ENCODE results near the gene CLEC17A. TPM values are rescaled to one million over a fixed set of nuclear protein-coding genes. Genes with fewer than 3 reads are reported as not detected.

Gene CLEC17A
- total and polyA plus RNA-seq, 2 donors (not counting 1 experiment from before 2014, with no cell fraction given), result 121 to 163 TPM

DNA sequence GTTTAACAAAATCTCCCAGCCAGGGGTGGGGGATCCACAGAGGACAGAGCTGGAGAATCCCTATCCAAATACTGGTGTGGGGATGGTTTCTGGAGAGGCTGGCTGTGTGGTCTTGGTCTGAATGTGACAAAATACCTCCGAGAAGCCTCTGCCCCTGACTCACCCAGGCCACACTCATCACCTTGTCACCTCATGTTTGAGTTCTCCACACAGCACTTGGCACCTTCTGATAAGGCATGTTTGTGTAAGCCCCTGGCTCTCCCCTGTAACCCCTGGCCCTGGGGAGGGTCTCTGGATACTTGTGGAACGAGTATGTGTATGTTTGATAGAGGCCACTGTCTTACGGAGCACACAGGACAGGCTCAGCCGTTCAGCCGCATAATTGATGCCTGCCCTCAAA, 38.8 kb upstream of the CLEC17A start:
- Histone ChIP-seq H3K36me3 (replicated peaks in 1 of 2; ENCODE audit: control extremely low read depth in 1 of 2, control insufficient read depth in 1 of 2, extremely low read depth in 1 of 2, insufficient read depth in 2 of 2, low read length in 1 of 2) (peaks cover 0 to 9% of the 10 kb centered on the region in 2 experiments), H3K9me3 (ENCODE audit: control extremely low read depth in 1 of 3, control insufficient read depth in 2 of 3, insufficient read depth in 1 of 3, low read length in 2 of 3) (no peaks in the 10 kb centered on the region), H3K79me2 (ENCODE audit: control insufficient read depth, insufficient read depth, low read length) (peaks cover 78% of the 10 kb centered on the region), H3K4me1 (ENCODE audit: control insufficient read depth in 2 of 2, insufficient read depth in 2 of 2, low read length in 2 of 2) (peaks cover 0 to 5% of the 10 kb centered on the region in 2 donors), H3K9ac (ENCODE audit: low read length) (no peak overlapping the region), H4K20me1 (ENCODE audit: control insufficient read depth, insufficient read depth, low read length, poor library complexity, severe bottlenecking) (peaks cover 34% of the 10 kb centered on the region), H3K4me3 (ENCODE audit: control extremely low read depth in 1 of 5, extremely low read depth in 1 of 5, insufficient read depth in 1 of 5, low read depth in 2 of 5, low read length in 4 of 5) (no peak overlapping the region), H2AFZ (ENCODE audit: insufficient read depth, low read depth, low read length, poor library complexity, severe bottlenecking) (no peak overlapping the region), H3K27me3 (replicated peaks in 1 of 4; ENCODE audit: control extremely low read depth in 1 of 4, control insufficient read depth in 3 of 4, insufficient read depth in 4 of 4, low read length in 3 of 4) (no peaks in the 10 kb centered on the region), H3K4me2 (replicated peaks; ENCODE audit: low read depth, low read length, poor library complexity, severe bottlenecking) (no peak overlapping the region), H3K27ac (ENCODE audit: low read length in 2 of 2) (no peak overlapping the region)
- CTCF ChIA-PET, result interaction anchor here (3.7 kb wide), 1 partner anchor 12 kb away, joined by 16 read pairs; no protein-coding TSS in a partner anchor
- Mint-ChIP-seq H3K4me3 (no peak overlapping the region), H3K4me1 (peaks cover 21% of the 10 kb centered on the region), H3K27me3 (no peaks in the 10 kb centered on the region), H3K9me3 (ENCODE audit: insufficient read depth) (no peaks in the 10 kb centered on the region), H3K27ac (no peak overlapping the region)
- DNase-seq (no peak), ATAC-seq (ENCODE audit: low read depth) (no peak)
- POLR2A ChIA-PET, result no interaction called here
- 95% methylated on average over 5 of the region's 5 CpGs for WGBS (ENCODE audit: insufficient coverage)
- intact Hi-C loops (cut with micrococcal nuclease), result no loop called here
- TF ChIP-seq, protein P1, sequence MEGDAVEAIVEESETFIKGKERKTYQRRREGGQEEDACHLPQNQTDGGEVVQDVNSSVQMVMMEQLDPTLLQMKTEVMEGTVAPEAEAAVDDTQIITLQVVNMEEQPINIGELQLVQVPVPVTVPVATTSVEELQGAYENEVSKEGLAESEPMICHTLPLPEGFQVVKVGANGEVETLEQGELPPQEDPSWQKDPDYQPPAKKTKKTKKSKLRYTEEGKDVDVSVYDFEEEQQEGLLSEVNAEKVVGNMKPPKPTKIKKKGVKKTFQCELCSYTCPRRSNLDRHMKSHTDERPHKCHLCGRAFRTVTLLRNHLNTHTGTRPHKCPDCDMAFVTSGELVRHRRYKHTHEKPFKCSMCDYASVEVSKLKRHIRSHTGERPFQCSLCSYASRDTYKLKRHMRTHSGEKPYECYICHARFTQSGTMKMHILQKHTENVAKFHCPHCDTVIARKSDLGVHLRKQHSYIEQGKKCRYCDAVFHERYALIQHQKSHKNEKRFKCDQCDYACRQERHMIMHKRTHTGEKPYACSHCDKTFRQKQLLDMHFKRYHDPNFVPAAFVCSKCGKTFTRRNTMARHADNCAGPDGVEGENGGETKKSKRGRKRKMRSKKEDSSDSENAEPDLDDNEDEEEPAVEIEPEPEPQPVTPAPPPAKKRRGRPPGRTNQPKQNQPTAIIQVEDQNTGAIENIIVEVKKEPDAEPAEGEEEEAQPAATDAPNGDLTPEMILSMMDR (IDR thresholded peaks at IDR 0.05), result no peak
- no peak for TF ChIP-seq EZH2 (IDR thresholded peaks at IDR 0.05; ENCODE audit: borderline replicate concordance, insufficient read depth, low read depth, low read length, poor library complexity, severe bottlenecking)

DNA sequence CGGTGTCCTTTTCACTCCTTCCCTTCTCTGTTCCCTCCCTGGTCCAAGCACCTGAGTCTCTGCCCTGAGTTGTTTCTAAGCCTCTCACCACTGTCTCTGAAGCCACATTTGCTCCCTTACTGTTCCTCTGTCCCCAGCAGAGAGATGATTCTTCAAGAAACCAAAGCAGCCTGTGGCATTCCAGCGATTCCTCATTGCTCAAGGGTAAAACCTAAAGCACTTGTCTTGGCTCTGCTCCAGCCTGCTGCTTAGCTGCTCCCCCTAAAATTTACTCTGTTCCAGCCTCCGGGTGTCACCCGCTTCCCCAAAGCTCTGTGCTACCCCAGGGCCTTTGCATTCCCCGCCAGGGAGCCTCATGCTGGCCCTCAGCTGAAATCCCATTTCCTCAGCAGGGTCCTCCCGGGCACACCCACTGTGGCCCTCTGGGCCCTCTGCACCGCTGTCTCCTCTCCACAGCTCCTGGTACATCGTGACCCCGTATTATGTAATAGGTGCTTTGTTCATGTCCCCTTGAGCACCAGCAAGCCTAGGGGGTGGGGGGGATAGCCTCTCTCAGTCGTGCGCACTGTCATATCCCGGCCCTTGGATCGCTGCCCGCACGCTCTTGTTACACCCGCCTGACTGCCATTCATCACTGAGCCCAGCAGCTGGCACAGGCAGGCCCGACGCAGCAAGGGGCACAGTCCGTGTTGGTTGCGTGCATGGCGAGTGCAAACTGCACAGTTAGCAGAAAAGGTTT, 37.7 kb upstream of the CLEC17A start:
- TF ChIP-seq, protein P1 (IDR thresholded peaks at IDR 0.05), result no peak
- Histone ChIP-seq H3K4me3 (ENCODE audit: control extremely low read depth in 1 of 5, extremely low read depth in 1 of 5, insufficient read depth in 1 of 5, low read depth in 2 of 5, low read length in 4 of 5) (no peak overlapping the region), H3K79me2 (ENCODE audit: control insufficient read depth, insufficient read depth, low read length) (peaks cover 81% of the 10 kb centered on the region), H3K4me2 (replicated peaks; ENCODE audit: low read depth, low read length, poor library complexity, severe bottlenecking) (no peak overlapping the region), H3K36me3 (replicated peaks in 1 of 2; ENCODE audit: control extremely low read depth in 1 of 2, control insufficient read depth in 1 of 2, extremely low read depth in 1 of 2, insufficient read depth in 2 of 2, low read length in 1 of 2) (peaks cover 0 to 13% of the 10 kb centered on the region in 2 experiments), H4K20me1 (ENCODE audit: control insufficient read depth, insufficient read depth, low read length, poor library complexity, severe bottlenecking) (peaks cover 37% of the 10 kb centered on the region), H3K9ac (ENCODE audit: low read length) (no peak overlapping the region), H3K27ac (ENCODE audit: low read length in 2 of 2) (no peak overlapping the region), H3K4me1 (ENCODE audit: control insufficient read depth in 2 of 2, insufficient read depth in 2 of 2, low read length in 2 of 2) (peaks cover 2 to 8% of the 10 kb centered on the region in 2 donors), H3K27me3 (replicated peaks in 1 of 4; ENCODE audit: control extremely low read depth in 1 of 4, control insufficient read depth in 3 of 4, insufficient read depth in 4 of 4, low read length in 3 of 4) (no peaks in the 10 kb centered on the region), H3K9me3 (ENCODE audit: control extremely low read depth in 1 of 3, control insufficient read depth in 2 of 3, insufficient read depth in 1 of 3, low read length in 2 of 3) (no peaks in the 10 kb centered on the region), H2AFZ (ENCODE audit: insufficient read depth, low read depth, low read length, poor library complexity, severe bottlenecking) (no peak overlapping the region)
- ChIA-PET POLR2A (interaction anchor here (0.6 kb wide), 1 partner anchor 20 kb away, joined by 3 read pairs; no protein-coding TSS in a partner anchor), CTCF (interaction anchor here (0.7 to 3.7 kb wide), 2 partner anchors 11 to 145 kb away, joined by 3 to 16 read pairs; partner anchors contain the start of gene ZNF333)
- H3K27ac Mint-ChIP-seq, result no peak overlapping the region
- no peak for ATAC-seq (ENCODE audit: low read depth)
- WGBS (ENCODE audit: insufficient coverage), result 95% methylated on average over 18 of the region's 21 CpGs
- DNase-seq, result no peak
- H3K4me1 Mint-ChIP-seq, result peaks cover 20% of the 10 kb centered on the region
- intact Hi-C loops (cut with micrococcal nuclease), result no loop called here
- H3K27me3 Mint-ChIP-seq, result no peaks in the 10 kb centered on the region
- H3K4me3 Mint-ChIP-seq, result no peak overlapping the region
- H3K9me3 Mint-ChIP-seq (ENCODE audit: insufficient read depth), result no peaks in the 10 kb centered on the region

All from B cell (primary cell).